Neuronal stem cell (in vitro differentiated cells): Measurements from ENCODE around the gene CNOT6L.

Experiments used
- DNase-seq: peaks from one replicate; pipeline ENCODE4 v3.0.0-alpha.2; 2013; ENCODE audit warnings: low spot score
- H2AFZ ChIP-seq: one replicate; pipeline ENCODE4 v1.6.1; 2013; ENCODE audit warnings: mild to moderate bottlenecking, low read length, inconsistent platforms
- H2AK5ac ChIP-seq: 2 replicates; pipeline ENCODE4 v1.6.1; 2013; ENCODE audit warnings: low read depth, mild to moderate bottlenecking, inconsistent platforms, low read length, moderate library complexity, mixed read lengths
- H2BK120ac ChIP-seq: 2 replicates; pipeline ENCODE4 v1.6.1; 2013; ENCODE audit warnings: low read depth, mild to moderate bottlenecking, inconsistent platforms, low read length, moderate library complexity, mixed read lengths
- H2BK12ac ChIP-seq: one replicate; pipeline ENCODE4 v1.6.1; 2013; ENCODE audit warnings: low read length, inconsistent platforms
- H2BK15ac ChIP-seq: 2 replicates; pipeline ENCODE4 v1.6.1; 2013; ENCODE audit warnings: mild to moderate bottlenecking, low read length, inconsistent platforms, mixed read lengths
- H2BK5ac ChIP-seq: one replicate; pipeline ENCODE4 v1.6.1; 2013; ENCODE audit warnings: inconsistent platforms, mild to moderate bottlenecking, low read length, moderate library complexity
- H3K14ac ChIP-seq: one replicate; pipeline ENCODE4 v1.6.1; 2013; ENCODE audit warnings: low read length, inconsistent platforms
- H3K18ac ChIP-seq: 2 replicates; pipeline ENCODE4 v1.6.1; 2013; ENCODE audit warnings: low read length, inconsistent platforms
- H3K23ac ChIP-seq: 2 replicates; pipeline ENCODE4 v1.6.1; 2013; ENCODE audit warnings: low read depth, mild to moderate bottlenecking, mixed read lengths, low read length, inconsistent platforms; ENCODE audit not compliant: poor library complexity
- H3K27ac ChIP-seq: replicated peaks from 3 replicates; pipeline ENCODE4 v1.5.1; 2013; ENCODE audit warnings: low read length, inconsistent platforms
- H3K27me3 ChIP-seq, 3 experiments: 2 replicates each; pipeline ENCODE4 v1.6.1; 2013; ENCODE audit warnings: low read length in 3 of 3, mild to moderate bottlenecking in 2 of 3, inconsistent platforms in 1 of 3, low read depth in 1 of 3, mixed read lengths in 1 of 3, moderate library complexity in 1 of 3; ENCODE audit not compliant: control insufficient read depth in 3 of 3, insufficient read depth in 3 of 3
- H3K36me3 ChIP-seq, 2 donors: replicated peaks in 1 of 2; 2 replicates each; pipeline ENCODE4 v1.6.1; 2013; ENCODE audit warnings: low read length in 2 of 2; ENCODE audit not compliant: control insufficient read depth in 2 of 2, insufficient read depth in 2 of 2
- H3K4ac ChIP-seq: 2 replicates; pipeline ENCODE4 v1.6.1; 2013; ENCODE audit warnings: inconsistent platforms, mild to moderate bottlenecking, low read length, moderate library complexity
- H3K4me1 ChIP-seq, 2 donors: 1 replicate in 1 of 2; 2 replicates in 1 of 2; pipeline ENCODE4 v1.6.1; 2013; ENCODE audit warnings: low read length in 2 of 2, low read depth in 1 of 2; ENCODE audit not compliant: control insufficient read depth in 2 of 2, insufficient read depth in 1 of 2
- H3K4me2 ChIP-seq: one replicate; pipeline ENCODE4 v1.6.1; 2013; ENCODE audit warnings: mild to moderate bottlenecking, low read length, inconsistent platforms; ENCODE audit not compliant: insufficient read depth, poor library complexity, severe bottlenecking
- H3K4me3 ChIP-seq, 2 donors: 2 replicates each; pipeline ENCODE4 v1.5.1; 2013; ENCODE audit warnings: low read length in 2 of 2, mild to moderate bottlenecking in 2 of 2, inconsistent platforms in 1 of 2, moderate library complexity in 1 of 2
- H3K79me1 ChIP-seq: one replicate; pipeline ENCODE4 v1.6.1; 2013; ENCODE audit warnings: low read depth, mild to moderate bottlenecking, inconsistent platforms, low read length, moderate library complexity
- H3K9ac ChIP-seq: one replicate; pipeline ENCODE4 v1.6.1; 2013; ENCODE audit warnings: mild to moderate bottlenecking, low read depth, low read length, inconsistent platforms; ENCODE audit not compliant: poor library complexity
- H3K9me3 ChIP-seq, 2 donors: replicated peaks in 1 of 2; 2 replicates each; pipeline versions ENCODE3 to v1.6.1; 2013; ENCODE audit warnings: low read length in 2 of 2, mild to moderate bottlenecking in 2 of 2, inconsistent platforms in 1 of 2, low read depth in 1 of 2, mixed read lengths in 1 of 2, moderate library complexity in 1 of 2; ENCODE audit not compliant: control insufficient read depth in 2 of 2, insufficient read depth in 1 of 2
- H4K8ac ChIP-seq: one replicate; pipeline ENCODE4 v1.6.1; 2013; ENCODE audit warnings: low read depth, mild to moderate bottlenecking, inconsistent platforms, low read length, moderate library complexity
- H4K91ac ChIP-seq: one replicate; pipeline ENCODE4 v1.6.1; 2013; ENCODE audit warnings: low read length, low read depth, mild to moderate bottlenecking, inconsistent platforms; ENCODE audit not compliant: poor library complexity
- WGBS, 2 donors: extraction: QIAGEN DNeasy Blood & Tissue Kit; methylation state at CpG; one replicate each; pipeline ENCODE4 v1.1.7; 2013; ENCODE audit warnings: missing lambda C conversion rate in 2 of 2, mixed read lengths in 1 of 2; ENCODE audit not compliant: insufficient read length in 2 of 2, insufficient replicate concordance in 1 of 2; ENCODE audit errors: extremely low coverage in 2 of 2; 5-methylcytosine and 5-hydroxymethylcytosine counted together

The CNOT6L gene

DNA sequence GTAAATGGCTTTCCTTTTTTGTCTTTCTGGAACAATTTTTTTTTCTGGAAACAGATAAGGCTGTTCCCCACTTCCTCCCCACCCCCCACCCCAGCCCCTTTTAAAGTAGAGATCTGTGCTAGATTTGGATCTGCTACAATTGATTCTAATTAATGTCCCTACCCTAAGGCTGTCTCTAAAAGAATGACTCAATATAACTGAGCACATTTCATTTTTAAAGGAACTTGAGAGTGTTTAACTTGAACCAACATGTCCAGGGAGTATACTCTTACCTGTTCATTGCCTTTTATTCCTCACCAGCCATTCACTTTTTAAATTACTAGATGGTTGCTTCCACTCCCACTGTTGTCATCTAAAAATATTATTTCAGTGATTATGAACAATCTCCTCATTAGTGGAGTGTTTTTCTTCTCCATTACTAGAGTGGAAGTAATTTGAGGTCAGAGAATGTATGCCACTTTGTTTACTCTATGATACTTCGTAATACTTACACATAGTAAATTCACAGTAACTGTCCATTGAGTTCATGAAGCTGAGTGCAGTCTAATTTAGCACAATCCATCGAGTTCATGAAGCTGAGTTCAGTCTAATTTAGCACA, 14.1 kb upstream of the CNOT6L start:
- Histone ChIP-seq H3K4me3 (no peak overlapping the region), H2BK12ac (no peak overlapping the region), H3K4ac (no peak overlapping the region), H3K36me3 (no peaks in the 10 kb centered on the region), H3K18ac (no peak overlapping the region), H2BK120ac (no peak overlapping the region), H3K4me2 (no peak overlapping the region), H2AK5ac (no peak overlapping the region), H2AFZ (no peak overlapping the region), H3K23ac (no peak overlapping the region), H3K9ac (no peak overlapping the region), H3K14ac (no peak overlapping the region), H4K91ac (no peak overlapping the region), H3K27ac (no peak overlapping the region), H2BK5ac (no peak overlapping the region), H3K9me3 (no peaks in the 10 kb centered on the region), H3K79me1 (no peaks in the 10 kb centered on the region), H4K8ac (no peak overlapping the region), H3K4me1 (no peaks in the 10 kb centered on the region), H3K27me3 (no peaks in the 10 kb centered on the region), H2BK15ac (no peak overlapping the region)
- WGBS, 2 donors = no CpG with 5 or more reads among the region's 2 CpGs
- DNase-seq = no peak

GRCh38 chr4:77827343-77827742, 8.2 kb upstream of the CNOT6L start:
- no peak overlapping the region for H4K91ac ChIP-seq
- H3K18ac ChIP-seq = no peak overlapping the region
- no peak overlapping the region for H3K4me3 ChIP-seq
- H3K4me2 ChIP-seq = no peak overlapping the region
- no peak for DNase-seq
- no peak overlapping the region for H3K23ac ChIP-seq
- H3K36me3 ChIP-seq = no peaks in the 10 kb centered on the region
- no peak overlapping the region for H2AFZ ChIP-seq
- H3K9me3 ChIP-seq = no peaks in the 10 kb centered on the region
- H2BK5ac ChIP-seq = no peak overlapping the region
- no peaks in the 10 kb centered on the region for H3K4me1 ChIP-seq
- no peak overlapping the region for H2AK5ac ChIP-seq
- no peak overlapping the region for H3K4ac ChIP-seq
- no peak overlapping the region for H2BK12ac ChIP-seq
- no peak overlapping the region for H2BK120ac ChIP-seq
- no peak overlapping the region for H3K14ac ChIP-seq
- no peak overlapping the region for H2BK15ac ChIP-seq
- H3K27me3 ChIP-seq = no peaks in the 10 kb centered on the region
- no peak overlapping the region for H3K9ac ChIP-seq
- H4K8ac ChIP-seq = no peak overlapping the region
- H3K27ac ChIP-seq = no peak overlapping the region
- no peaks in the 10 kb centered on the region for H3K79me1 ChIP-seq

DNA sequence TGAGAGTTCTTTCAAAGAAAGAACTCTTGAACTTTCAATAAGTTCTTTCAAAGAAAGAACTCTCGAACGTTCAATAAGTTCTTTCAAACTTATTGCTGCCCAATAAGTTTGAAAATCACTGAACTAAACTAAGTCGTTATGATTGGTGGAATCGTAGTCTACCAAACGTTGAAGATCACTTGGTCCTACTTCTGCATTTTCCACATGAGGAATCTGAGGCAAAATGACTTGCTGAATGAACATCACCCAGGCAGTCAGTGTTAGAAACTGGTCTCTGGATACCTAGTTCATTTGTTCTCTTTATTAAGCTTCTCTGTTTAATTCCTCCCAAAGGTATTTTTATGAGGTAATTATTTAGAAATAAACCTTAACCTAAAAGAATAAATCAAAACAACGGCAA, 7.1 kb upstream of the CNOT6L start:
- no CpG with 5 or more reads among the region's 6 CpGs for WGBS, 2 donors
- H3K4ac ChIP-seq = no peak overlapping the region
- DNase-seq = no peak
- H2BK5ac ChIP-seq = no peak overlapping the region
- no peak overlapping the region for H2AFZ ChIP-seq
- no peak overlapping the region for H3K9ac ChIP-seq
- H3K9me3 ChIP-seq = no peaks in the 10 kb centered on the region
- H2BK12ac ChIP-seq = no peak overlapping the region
- H3K4me1 ChIP-seq = no peaks in the 10 kb centered on the region
- no peaks in the 10 kb centered on the region for H3K36me3 ChIP-seq
- no peaks in the 10 kb centered on the region for H3K27me3 ChIP-seq
- H3K14ac ChIP-seq = no peak overlapping the region
- no peak overlapping the region for H3K4me3 ChIP-seq
- no peak overlapping the region for H3K23ac ChIP-seq
- no peak overlapping the region for H2BK15ac ChIP-seq
- H2AK5ac ChIP-seq = no peak overlapping the region
- H3K4me2 ChIP-seq = no peak overlapping the region
- no peak overlapping the region for H3K27ac ChIP-seq
- H4K91ac ChIP-seq = no peak overlapping the region
- H2BK120ac ChIP-seq = no peak overlapping the region
- no peaks in the 10 kb centered on the region for H3K79me1 ChIP-seq
- H4K8ac ChIP-seq = no peak overlapping the region
- H3K18ac ChIP-seq = no peak overlapping the region

DNA sequence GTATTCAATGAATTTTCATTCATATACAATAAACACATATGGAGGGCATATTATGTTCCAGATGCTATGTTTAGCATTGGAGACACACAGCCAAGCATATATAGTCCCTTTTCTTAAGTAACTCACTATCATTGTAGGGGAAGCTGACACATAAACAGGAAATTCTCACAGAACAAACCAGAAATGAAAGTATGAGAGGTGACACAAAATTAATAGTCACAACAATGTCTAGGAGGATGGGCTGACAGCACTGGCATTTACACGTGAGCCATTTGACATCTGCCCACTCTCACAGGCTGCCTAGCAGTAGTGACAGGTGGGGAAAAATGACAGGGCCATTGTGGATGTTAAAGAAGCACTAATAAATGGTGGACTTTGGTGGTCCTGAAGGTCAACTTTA, 2.6 kb upstream of the CNOT6L start:
- DNase-seq = no peak

More for the DNA sequence above, 2.6 kb upstream of the CNOT6L start:
- Histone ChIP-seq H2AK5ac (no peak overlapping the region), H4K91ac (no peak overlapping the region), H3K27ac (no peak overlapping the region), H3K18ac (no peak overlapping the region), H3K79me1 (peaks cover 1% of the 10 kb centered on the region), H3K27me3 (peaks cover 0 to 8% (median 0%) of the 10 kb centered on the region in 3 experiments), H4K8ac (no peak overlapping the region), H2BK120ac (no peak overlapping the region), H3K4ac (no peak overlapping the region), H2BK12ac (no peak overlapping the region), H3K23ac (no peak overlapping the region), H3K4me2 (no peak overlapping the region), H3K4me1 (peaks cover 1 to 2% of the 10 kb centered on the region in 2 donors), H2BK15ac (no peak overlapping the region), H2BK5ac (no peak overlapping the region), H3K9me3 (no peaks in the 10 kb centered on the region), H3K14ac (no peak overlapping the region), H3K9ac (no peak overlapping the region), H3K4me3 (no peak overlapping the region), H3K36me3 (no peaks in the 10 kb centered on the region), H2AFZ (no peak overlapping the region)
- no CpG with 5 or more reads among the region's 1 CpG for WGBS, 2 donors
